ENCODE results near the gene ANKRD13A.
A peak's percentile ranks its signal among the peaks of the same experiment; 100 is the strongest.

ANKRD13A gene

GRCh38 chr12:109998904-109999648 is at the start of gene ANKRD13A:
ANKRD13A (plus strand) TSS chr12:109999430; CDS start chr12:109999689, 259 bp downstream.
- DNase-seq: peak; percentile 79

GRCh38 chr12:109950625-109951024 is 48.6 kb upstream of the ANKRD13A start:
- peak; percentile 61 for DNase-seq

- peak; percentile 90 for DNase-seq
Observed at GRCh38 chr12:109951136-109951535, 48.1 kb upstream of the ANKRD13A start.

GRCh38 chr12:109951751-109952150 is 47.5 kb upstream of the ANKRD13A start:
- DNase-seq: peak; percentile 94

GRCh38 chr12:109952160-109952858 is 46.9 kb upstream of the ANKRD13A start:
- DNase-seq: no peak

GRCh38 chr12:109952873-109953272 is 46.4 kb upstream of the ANKRD13A start:
- DNase-seq: no peak

GRCh38 chr12:109953656-109954055 is 45.6 kb upstream of the ANKRD13A start:
- peak; percentile 28 for DNase-seq

GRCh38 chr12:109958374-109958773 is 40.9 kb upstream of the ANKRD13A start:
- no peak for DNase-seq

- no peak for DNase-seq
Observed at GRCh38 chr12:109959411-109960093, 39.7 kb upstream of the ANKRD13A start.

- no peak for DNase-seq
Observed at GRCh38 chr12:109961201-109961600, 38.0 kb upstream of the ANKRD13A start.

- DNase-seq: no peak
Observed at GRCh38 chr12:109961612-109962011, 37.6 kb upstream of the ANKRD13A start.

- no peak for DNase-seq
Observed at GRCh38 chr12:109962398-109962797, 36.8 kb upstream of the ANKRD13A start.

GRCh38 chr12:109963330-109963729 is 35.9 kb upstream of the ANKRD13A start:
- DNase-seq: no peak

GRCh38 chr12:109963743-109964429 is 35.3 kb upstream of the ANKRD13A start:
- peak; percentile 87 for DNase-seq

GRCh38 chr12:109966546-109966945 is 32.7 kb upstream of the ANKRD13A start:
- no peak for DNase-seq

- no peak for DNase-seq
Observed at GRCh38 chr12:109967383-109968031, 31.7 kb upstream of the ANKRD13A start.

- DNase-seq: no peak
Observed at GRCh38 chr12:109968032-109968420, 31.2 kb upstream of the ANKRD13A start.

- DNase-seq: no peak
Observed at GRCh38 chr12:109968801-109969200, 30.4 kb upstream of the ANKRD13A start.

GRCh38 chr12:109972821-109973220 is 26.4 kb upstream of the ANKRD13A start:
- DNase-seq: no peak

GRCh38 chr12:109981311-109981710 is 17.9 kb upstream of the ANKRD13A start:
- DNase-seq: no peak

GRCh38 chr12:109982210-109982609 is 17.0 kb upstream of the ANKRD13A start:
- DNase-seq: no peak

GRCh38 chr12:109983432-109984142 is 15.6 kb upstream of the ANKRD13A start:
- no peak for DNase-seq
